Forelimb muscle (tissue), 1 donor: ENCODE results near the gene OGFOD2. TPM values are rescaled to one million over a fixed set of nuclear protein-coding genes. Genes with fewer than 3 reads are reported as not detected.

ENCODE experiments used
- DNase-seq: peaks from one replicate; pipeline ENCODE4 v3.0.0-alpha.2; 2013; ENCODE audit warnings: low read depth
- polyA plus RNA-seq: library from polyadenylated mRNA; unstranded; fragments of 120-200 nt; gene quantifications from one replicate; pipeline ENCODE4 v1.2.1, GENCODE V29; 2013; ENCODE audit not compliant: insufficient read length

OGFOD2 gene
- polyA plus RNA-seq, 1 donor = 9.2 TPM

GRCh38 chr12:122988612-122989212 lies 13.7 kb downstream of the OGFOD2 start:
- no peak for DNase-seq

GRCh38 chr12:122989225-122989839 lies 14.3 kb downstream of the OGFOD2 start:
- DNase-seq = no peak

GRCh38 chr12:122989874-122990419 lies 14.9 kb downstream of the OGFOD2 start:
- DNase-seq = no peak

- no peak for DNase-seq
Measured at GRCh38 chr12:122990561-122990960, 15.5 kb downstream of the OGFOD2 start.

- DNase-seq = no peak
Measured at GRCh38 chr12:122990961-122991622, 16.0 kb downstream of the OGFOD2 start.

GRCh38 chr12:122991623-122992275 lies 16.7 kb downstream of the OGFOD2 start:
- DNase-seq = no peak

GRCh38 chr12:122992386-122992785 lies 17.3 kb downstream of the OGFOD2 start:
- no peak for DNase-seq

GRCh38 chr12:122994140-122994675 lies 19.2 kb downstream of the OGFOD2 start:
- no peak for DNase-seq

GRCh38 chr12:122994781-122995502 lies 19.9 kb downstream of the OGFOD2 start:
- DNase-seq = no peak

GRCh38 chr12:122995503-122996187 lies 20.6 kb downstream of the OGFOD2 start:
- no peak for DNase-seq

- no peak for DNase-seq
Measured at GRCh38 chr12:122996188-122996601, 21.2 kb downstream of the OGFOD2 start.

GRCh38 chr12:122996621-122997342 lies 21.7 kb downstream of the OGFOD2 start:
- no peak for DNase-seq

GRCh38 chr12:122997343-122998250 lies 22.6 kb downstream of the OGFOD2 start:
- DNase-seq = no peak

GRCh38 chr12:122998316-122998715 lies 23.3 kb downstream of the OGFOD2 start:
- no peak for DNase-seq

GRCh38 chr12:122999196-122999946 lies 24.3 kb downstream of the OGFOD2 start:
- DNase-seq = no peak

- no peak for DNase-seq
Measured at GRCh38 chr12:122999986-123000420, 25.0 kb downstream of the OGFOD2 start.

- no peak for DNase-seq
Measured at GRCh38 chr12:123000578-123000977, 25.5 kb downstream of the OGFOD2 start.

GRCh38 chr12:123001464-123001863 lies 26.4 kb downstream of the OGFOD2 start:
- no peak for DNase-seq
